Stimulated activated CD4-positive, alpha-beta T cell treated with anti-CD3 and anti-CD28 coated beads, Interleukin-1b, Interleukin-23, amount 100 ng/mL, for 1 hour (primary cell): ENCODE results near the gene PPM1H.

Source experiments
- DNase-seq, 2 donors: peaks; one replicate each; pipeline ENCODE4 v3.0.0-alpha.2; 2020; ENCODE audit warnings: low read depth in 2 of 2

The PPM1H gene

GRCh38 chr12:62605981-62606380 is 329.0 kb downstream of the PPM1H start:
- no peak for DNase-seq

GRCh38 chr12:62604871-62605270 is 330.1 kb downstream of the PPM1H start:
- no peak for DNase-seq

- DNase-seq: no peak
These were observed 330.6 kb downstream of the PPM1H start for GRCh38 chr12:62604373-62604772.

GRCh38 chr12:62603811-62604098 is 331.2 kb downstream of the PPM1H start:
- DNase-seq: no peak

GRCh38 chr12:62603061-62603810 is 331.7 kb downstream of the PPM1H start:
- DNase-seq: peak; percentile 54 to 59

- peak; percentile 61 to 68 for DNase-seq
These were observed 332.5 kb downstream of the PPM1H start for GRCh38 chr12:62602255-62603060.

GRCh38 chr12:62601765-62602164 is 333.2 kb downstream of the PPM1H start:
- DNase-seq: no peak

- no peak for DNase-seq
These were observed 335.0 kb downstream of the PPM1H start for GRCh38 chr12:62599854-62600437.

GRCh38 chr12:62598846-62599245 is 336.1 kb downstream of the PPM1H start:
- no peak for DNase-seq

GRCh38 chr12:62597253-62597652 is 337.7 kb downstream of the PPM1H start:
- no peak for DNase-seq
